ENCODE data around the gene WFDC1.

- TF ChIP-seq CTCF (IDR thresholded peaks at IDR 0.05) (no peak), POLR2A (IDR thresholded peaks at IDR 0.05) (no peak)
Observed at GRCh38 chr16:84329016-84329415, 34.3 kb downstream of the WFDC1 start.
